Nephron progenitor cell (in vitro differentiated cells): ENCODE measurements around the gene TRAF6.
"Not testable (repeated sequence)": the region's sequence is repeated elsewhere in the genome, so short reads cannot be mapped to it uniquely, and the experiment has no call there.

Experiments used
- DNase-seq: peaks from one replicate; pipeline ENCODE4 v3.0.0; 2021
- H3K27ac Mint-ChIP-seq: 2 replicates; pipeline ENCODE4 v1.8.0; 2021; ENCODE audit warnings: mild to moderate bottlenecking, moderate library complexity, mixed read lengths
- H3K27me3 Mint-ChIP-seq: 2 replicates; pipeline ENCODE4 v1.8.0; 2021; ENCODE audit warnings: mild to moderate bottlenecking, low read depth, mixed read lengths; ENCODE audit not compliant: poor library complexity
- H3K36me3 Mint-ChIP-seq: 2 replicates; pipeline ENCODE4 v1.8.0; 2021; ENCODE audit warnings: low read depth, mixed read lengths
- H3K4me1 Mint-ChIP-seq: 2 replicates; pipeline ENCODE4 v1.8.0; 2021; ENCODE audit warnings: mixed read lengths
- H3K4me3 Mint-ChIP-seq: 2 replicates; pipeline ENCODE4 v1.8.0; 2021; ENCODE audit warnings: mild to moderate bottlenecking, moderate library complexity, mixed read lengths
- H3K9me3 Mint-ChIP-seq: 2 replicates; pipeline ENCODE4 v1.8.0; 2021; ENCODE audit warnings: mild to moderate bottlenecking, moderate library complexity, mixed read lengths
- CTCF ChIP-seq: fragments of 200-600 bp; sonication (generic); IDR thresholded peaks from 2 replicates; pipeline ENCODE4 v1.5.0; 2021; ENCODE audit warnings: antibody characterized with exemption

Gene TRAF6

GRCh38 chr11:36540998-36541397, 30.9 kb upstream of the TRAF6 start:
- H3K4me3 Mint-ChIP-seq: no peak overlapping the region
- no peak overlapping the region for H3K27ac Mint-ChIP-seq

GRCh38 chr11:36534276-36534840, 24.3 kb upstream of the TRAF6 start:
- Mint-ChIP-seq H3K9me3 (peaks cover 1% of the 10 kb centered on the region), H3K4me1 (peaks cover 30% of the 10 kb centered on the region), H3K4me3 (no peak overlapping the region), H3K36me3 (no peaks in the 10 kb centered on the region), H3K27ac (no peak overlapping the region), H3K27me3 (peaks cover 7% of the 10 kb centered on the region)
- TF ChIP-seq CTCF: no peak
- DNase-seq: no peak

More at GRCh38 chr11:36540998-36541397, 30.9 kb upstream of the TRAF6 start:
- Mint-ChIP-seq H3K27me3 (peaks cover 3% of the 10 kb centered on the region), H3K9me3 (peaks cover 4% of the 10 kb centered on the region), H3K4me1 (peaks cover 40% of the 10 kb centered on the region), H3K36me3 (no peaks in the 10 kb centered on the region)
- DNase-seq: no peak
- TF ChIP-seq CTCF: no peak

- Mint-ChIP-seq H3K9me3 (peaks cover 14% of the 10 kb centered on the region), H3K27me3 (peaks cover 10% of the 10 kb centered on the region), H3K27ac (no peak overlapping the region), H3K4me1 (peaks cover 18% of the 10 kb centered on the region), H3K36me3 (no peaks in the 10 kb centered on the region), H3K4me3 (no peak overlapping the region)
- no peak for DNase-seq
- no peak for TF ChIP-seq CTCF
Measured at GRCh38 chr11:36532941-36533601, 23.0 kb upstream of the TRAF6 start.

- no peak for TF ChIP-seq CTCF
- no peak for DNase-seq
- H3K27me3 Mint-ChIP-seq: peaks cover 10% of the 10 kb centered on the region
- peaks cover 16% of the 10 kb centered on the region for H3K4me1 Mint-ChIP-seq
- H3K9me3 Mint-ChIP-seq: peaks cover 34% of the 10 kb centered on the region
- no peak overlapping the region for H3K27ac Mint-ChIP-seq
- no peak overlapping the region for H3K4me3 Mint-ChIP-seq
- H3K36me3 Mint-ChIP-seq: no peaks in the 10 kb centered on the region
Measured at GRCh38 chr11:36530840-36531239, 20.8 kb upstream of the TRAF6 start.

- Mint-ChIP-seq H3K27ac (no peak overlapping the region), H3K36me3 (no peaks in the 10 kb centered on the region), H3K4me1 (peaks cover 9% of the 10 kb centered on the region), H3K4me3 (no peak overlapping the region), H3K27me3 (peaks cover 31% of the 10 kb centered on the region), H3K9me3 (peaks cover 35% of the 10 kb centered on the region)
- TF ChIP-seq CTCF: no peak
- DNase-seq: no peak
Measured at GRCh38 chr11:36513965-36514364, 3.9 kb upstream of the TRAF6 start.

- TF ChIP-seq CTCF: no peak
- Mint-ChIP-seq H3K27me3 (peaks cover 28% of the 10 kb centered on the region), H3K27ac (peak overlapping the region; percentile 86), H3K9me3 (peaks cover 22% of the 10 kb centered on the region), H3K4me1 (peaks cover 19% of the 10 kb centered on the region), H3K36me3 (no peaks in the 10 kb centered on the region), H3K4me3 (no peak overlapping the region)
- DNase-seq: no peak
Measured at GRCh38 chr11:36512016-36512415, 1.9 kb upstream of the TRAF6 start.

GRCh38 chr11:36511062-36511461, 990 bp upstream of the TRAF6 start:
- peak overlapping the region; percentile 99 for H3K4me3 Mint-ChIP-seq
- peaks cover 18% of the 10 kb centered on the region for H3K9me3 Mint-ChIP-seq
- H3K27me3 Mint-ChIP-seq: peaks cover 28% of the 10 kb centered on the region
- not testable (repeated sequence) for H3K36me3 Mint-ChIP-seq, DNase-seq, H3K27ac Mint-ChIP-seq
- peaks cover 19% of the 10 kb centered on the region for H3K4me1 Mint-ChIP-seq
